ENCODE data around the gene CADM2. TPM values are rescaled to one million over a fixed set of nuclear protein-coding genes. Genes with fewer than 3 reads are reported as not detected.

Gene CADM2
- total and polyA plus RNA-seq, 5 experiments from 2014 or later = 0.12 to 0.96 (median 0.55) TPM; not detected in 2

GRCh38 chr3:86047161-86047560 lies 1088.4 kb downstream of the CADM2 start:
- POLR2A ChIA-PET = no interaction called here
- Mint-ChIP-seq H3K36me3 (no peaks in the 10 kb centered on the region), H3K27me3 (no peaks in the 10 kb centered on the region), H3K9me3 (peaks cover 0 to 13% (median 7%) of the 10 kb centered on the region in 9 donors), H3K4me1 (no peaks in the 10 kb centered on the region), H3K4me3 (no peak overlapping the region), H3K27ac (no peak overlapping the region)
- ATAC-seq = no peak
- DNase-seq = no peak

GRCh38 chr3:86051058-86051457 lies 1092.3 kb downstream of the CADM2 start:
- no peaks in the 10 kb centered on the region for H3K27me3 Mint-ChIP-seq

GRCh38 chr3:86056032-86056431 lies 1097.2 kb downstream of the CADM2 start:
- POLR2A ChIA-PET = no interaction called here
- H3K4me1 Mint-ChIP-seq = no peaks in the 10 kb centered on the region

More at GRCh38 chr3:86051058-86051457, 1092.3 kb downstream of the CADM2 start:
- POLR2A ChIA-PET = no interaction called here
- Mint-ChIP-seq H3K36me3 (no peaks in the 10 kb centered on the region), H3K27ac (no peak overlapping the region), H3K9me3 (peaks cover 0 to 11% (median 6%) of the 10 kb centered on the region in 9 donors), H3K4me1 (no peaks in the 10 kb centered on the region), H3K4me3 (no peak overlapping the region)
- DNase-seq = no peak
- ATAC-seq = no peak

DNA sequence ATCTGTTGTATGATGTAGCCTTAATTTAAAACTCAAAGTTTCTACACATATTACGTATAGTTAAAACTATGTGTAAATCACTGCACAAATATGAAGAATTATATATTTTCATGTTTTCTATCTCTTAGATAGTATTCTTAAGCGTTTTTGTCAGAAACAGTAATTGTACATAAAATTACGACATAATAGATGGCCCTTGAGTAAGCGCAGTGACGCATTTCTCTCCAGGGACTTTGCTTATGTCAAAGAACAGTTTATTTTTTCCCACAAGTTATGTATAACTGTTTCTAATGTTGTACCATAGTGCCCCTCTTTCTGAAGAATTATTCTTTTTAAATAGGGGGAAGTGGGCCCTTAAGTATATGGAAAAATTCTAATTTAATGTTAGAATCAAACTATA lies 1098.2 kb downstream of the CADM2 start:
- DNase-seq (no peak), ATAC-seq (no peak)
- H3K27me3 Mint-ChIP-seq = no peaks in the 10 kb centered on the region
- H3K4me1 Mint-ChIP-seq = no peaks in the 10 kb centered on the region
- H3K4me3 Mint-ChIP-seq = no peak overlapping the region
- POLR2A ChIA-PET = no interaction called here
- peaks cover 0 to 5% (median 0%) of the 10 kb centered on the region in 9 donors for H3K9me3 Mint-ChIP-seq
- no peaks in the 10 kb centered on the region for H3K36me3 Mint-ChIP-seq
- H3K27ac Mint-ChIP-seq = no peak overlapping the region

More at GRCh38 chr3:86056032-86056431, 1097.2 kb downstream of the CADM2 start:
- peaks cover 0 to 8% (median 0%) of the 10 kb centered on the region in 9 donors for H3K9me3 Mint-ChIP-seq
- H3K4me3 Mint-ChIP-seq = no peak overlapping the region
- ATAC-seq (no peak), DNase-seq (no peak)
- H3K36me3 Mint-ChIP-seq = no peaks in the 10 kb centered on the region
- H3K27me3 Mint-ChIP-seq = no peaks in the 10 kb centered on the region
- no peak overlapping the region for H3K27ac Mint-ChIP-seq

- H3K27me3 Mint-ChIP-seq = no peaks in the 10 kb centered on the region
Observed at GRCh38 chr3:86073799-86074198, 1115.0 kb downstream of the CADM2 start.

DNA sequence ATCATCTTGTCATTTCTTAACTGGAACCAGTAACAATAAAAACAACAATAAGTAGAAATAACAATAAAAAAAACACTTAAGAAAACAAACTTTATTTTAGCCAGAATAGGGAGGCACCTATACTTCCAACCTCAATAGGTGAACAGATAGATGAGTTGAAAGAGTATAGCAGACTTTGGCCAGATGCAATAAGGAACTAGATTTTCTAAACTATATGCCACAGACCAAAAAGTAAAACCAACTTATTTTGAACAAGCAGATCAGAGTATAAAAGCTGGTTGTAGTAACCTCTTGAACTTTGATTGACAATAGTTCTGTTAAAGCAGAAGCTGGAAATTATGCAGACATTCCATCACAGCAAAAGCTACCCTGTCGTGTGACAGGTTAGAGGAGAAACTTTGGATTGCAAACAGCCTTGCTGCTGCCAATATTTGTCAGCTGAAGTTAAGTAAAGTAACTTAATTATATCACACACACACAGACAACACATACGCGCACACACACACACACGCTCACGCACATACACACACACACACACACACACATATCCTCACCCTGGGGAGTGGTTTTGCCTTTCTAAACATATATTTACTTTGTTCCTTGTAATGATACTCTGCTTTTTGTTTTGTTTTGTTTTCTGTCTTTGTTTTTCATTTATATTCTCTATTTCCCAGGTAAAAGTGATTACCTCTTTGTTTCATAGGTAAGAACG lies 1128.5 kb downstream of the CADM2 start:
- Mint-ChIP-seq H3K27ac (no peak overlapping the region), H3K4me3 (no peak overlapping the region), H3K36me3 (peaks cover 0 to 11% (median 0%) of the 10 kb centered on the region in 3 donors), H3K4me1 (no peaks in the 10 kb centered on the region), H3K9me3 (peaks cover 4 to 30% (median 16%) of the 10 kb centered on the region in 9 donors), H3K27me3 (no peaks in the 10 kb centered on the region)
- ATAC-seq = no peak
- DNase-seq = no peak
- POLR2A ChIA-PET = no interaction called here

More at GRCh38 chr3:86073799-86074198, 1115.0 kb downstream of the CADM2 start:
- Mint-ChIP-seq H3K36me3 (no peaks in the 10 kb centered on the region), H3K4me3 (no peak overlapping the region), H3K4me1 (no peaks in the 10 kb centered on the region), H3K9me3 (peaks cover 0 to 5% (median 0%) of the 10 kb centered on the region in 9 donors), H3K27ac (no peak overlapping the region)
- POLR2A ChIA-PET = no interaction called here
- DNase-seq = no peak
- no peak for ATAC-seq

- no peaks in the 10 kb centered on the region for H3K4me1 Mint-ChIP-seq
- no peaks in the 10 kb centered on the region for H3K27me3 Mint-ChIP-seq
- DNase-seq (no peak), ATAC-seq (no peak)
- H3K9me3 Mint-ChIP-seq = peaks cover 6 to 46% (median 17%) of the 10 kb centered on the region in 9 donors
- H3K36me3 Mint-ChIP-seq = no peaks in the 10 kb centered on the region
- H3K4me3 Mint-ChIP-seq = no peak overlapping the region
- no peak overlapping the region for H3K27ac Mint-ChIP-seq
- POLR2A ChIA-PET = no interaction called here
Observed at GRCh38 chr3:86104154-86104553, 1145.4 kb downstream of the CADM2 start.

DNA sequence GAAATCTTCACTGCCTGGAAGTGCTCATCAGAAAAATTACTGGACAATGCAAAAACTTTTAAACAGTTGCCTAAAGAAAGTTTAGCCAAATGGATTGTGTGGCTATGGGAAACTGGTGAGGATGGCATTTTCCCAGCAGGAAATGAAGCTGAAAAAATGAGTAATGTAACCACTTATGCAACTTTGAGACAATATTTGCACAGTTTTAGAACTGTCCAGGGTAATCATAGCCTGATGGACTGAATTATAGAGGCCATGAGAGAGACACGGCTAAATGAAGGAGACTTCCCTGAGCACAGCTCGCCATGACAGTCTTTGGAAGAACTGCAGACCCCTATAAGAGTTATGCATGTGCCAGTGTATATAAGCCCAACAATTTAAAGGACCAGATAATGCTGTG lies 1150.6 kb downstream of the CADM2 start:
- H3K27me3 Mint-ChIP-seq = no peaks in the 10 kb centered on the region
- H3K9me3 Mint-ChIP-seq = peaks cover 4 to 35% (median 10%) of the 10 kb centered on the region in 9 donors
- no peak overlapping the region for H3K27ac Mint-ChIP-seq
- no peaks in the 10 kb centered on the region for H3K4me1 Mint-ChIP-seq
- H3K36me3 Mint-ChIP-seq = no peaks in the 10 kb centered on the region
- DNase-seq (no peak), ATAC-seq (no peak)
- H3K4me3 Mint-ChIP-seq = no peak overlapping the region
- POLR2A ChIA-PET = no interaction called here

Small RNA genes within 50 kb of the gene (microRNA-seq; reads per million reads assigned to microRNA genes)
- not detected for gene MIR5688 (ENCODE audit: borderline microRNAs expressed)

All from naive thymus-derived CD8-positive, alpha-beta T cell (primary cell).